ENCODE data around the gene ISL1. TPM values are rescaled to one million over a fixed set of nuclear protein-coding genes. Genes with fewer than 3 reads are reported as not detected.

The ISL1 gene
- total RNA-seq, 1 experiment from 2014 or later = not detected

GRCh38 chr5:51392689-51393199, 9.5 kb downstream of the ISL1 start:
- H3K4me2 ChIP-seq = no peak overlapping the region
- DNase-seq = no peak
- ChIA-PET POLR2A (ENCODE audit: unreplicated experiment) (no interaction called here), CTCF (interaction anchor here (1.1 kb wide), 1 partner anchor 14 kb away, joined by 3 read pairs; no protein-coding TSS in a partner anchor)
- H3K79me2 ChIP-seq (ENCODE audit: low read depth) = no peaks in the 10 kb centered on the region
- H4K20me1 ChIP-seq (ENCODE audit: insufficient read depth) = no peaks in the 10 kb centered on the region
- no peak overlapping the region for H3K4me3 ChIP-seq
- no peaks in the 10 kb centered on the region for H3K9me3 ChIP-seq (ENCODE audit: insufficient read depth, low read depth)
- no peak overlapping the region for H3K27ac ChIP-seq
- no peaks in the 10 kb centered on the region for H3K36me3 ChIP-seq (ENCODE audit: low read depth)
- peaks cover 4% of the 10 kb centered on the region; the same call in 1 of the 2 replicates for H3K4me1 ChIP-seq (replicated peaks; ENCODE audit: insufficient read depth)
- H3K9me2 ChIP-seq (ENCODE audit: insufficient read depth) = no peaks in the 10 kb centered on the region
- no peaks in the 10 kb centered on the region for H3K27me3 ChIP-seq (ENCODE audit: insufficient read depth, low read depth)
- H3F3A ChIP-seq (ENCODE audit: insufficient read depth, low read depth) = no peaks in the 10 kb centered on the region
- H2AFZ ChIP-seq = no peak overlapping the region
- intact Hi-C loops (cut with micrococcal nuclease; ENCODE audit: unreplicated experiment) = loop anchor here (10.0 kb wide), 1 partner anchor 432 kb away; no protein-coding TSS in a partner anchor
- no TSS peak for BruUV-seq (replicated peaks)
- no peak for TF ChIP-seq EZH2 (IDR thresholded peaks at IDR 0.05; ENCODE audit: low read depth)
- TF ChIP-seq, protein P1, sequence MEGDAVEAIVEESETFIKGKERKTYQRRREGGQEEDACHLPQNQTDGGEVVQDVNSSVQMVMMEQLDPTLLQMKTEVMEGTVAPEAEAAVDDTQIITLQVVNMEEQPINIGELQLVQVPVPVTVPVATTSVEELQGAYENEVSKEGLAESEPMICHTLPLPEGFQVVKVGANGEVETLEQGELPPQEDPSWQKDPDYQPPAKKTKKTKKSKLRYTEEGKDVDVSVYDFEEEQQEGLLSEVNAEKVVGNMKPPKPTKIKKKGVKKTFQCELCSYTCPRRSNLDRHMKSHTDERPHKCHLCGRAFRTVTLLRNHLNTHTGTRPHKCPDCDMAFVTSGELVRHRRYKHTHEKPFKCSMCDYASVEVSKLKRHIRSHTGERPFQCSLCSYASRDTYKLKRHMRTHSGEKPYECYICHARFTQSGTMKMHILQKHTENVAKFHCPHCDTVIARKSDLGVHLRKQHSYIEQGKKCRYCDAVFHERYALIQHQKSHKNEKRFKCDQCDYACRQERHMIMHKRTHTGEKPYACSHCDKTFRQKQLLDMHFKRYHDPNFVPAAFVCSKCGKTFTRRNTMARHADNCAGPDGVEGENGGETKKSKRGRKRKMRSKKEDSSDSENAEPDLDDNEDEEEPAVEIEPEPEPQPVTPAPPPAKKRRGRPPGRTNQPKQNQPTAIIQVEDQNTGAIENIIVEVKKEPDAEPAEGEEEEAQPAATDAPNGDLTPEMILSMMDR (conservative IDR thresholded peaks at IDR 0.05) = no peak

DNA sequence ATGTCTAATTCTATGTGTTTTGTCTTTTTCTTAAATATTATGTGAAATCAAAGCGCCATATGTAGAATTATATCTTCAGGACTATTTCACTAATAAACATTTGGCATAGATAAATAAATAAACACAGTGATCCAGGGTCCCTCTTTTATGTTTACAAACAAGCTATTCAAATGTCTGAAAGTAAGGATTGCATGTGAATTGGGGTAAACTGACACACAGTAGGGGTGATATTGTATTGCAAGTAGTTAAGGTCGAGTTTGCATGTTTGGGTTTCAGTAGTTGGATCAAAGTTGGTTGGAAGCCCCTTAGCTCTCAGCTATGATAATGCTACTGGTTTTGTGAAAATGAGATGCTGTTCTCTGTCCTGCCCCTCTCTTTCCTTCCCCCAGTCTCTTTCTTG, 11.4 kb downstream of the ISL1 start:
- POLR2A ChIA-PET (ENCODE audit: unreplicated experiment) = no interaction called here
- no peaks in the 10 kb centered on the region for H3K36me3 ChIP-seq (ENCODE audit: low read depth)
- CTCF ChIA-PET = no interaction called here

GRCh38 chr5:51395245-51395644, 12.0 kb downstream of the ISL1 start:
- no peaks in the 10 kb centered on the region for H3F3A ChIP-seq (ENCODE audit: insufficient read depth, low read depth)
- BruUV-seq (replicated peaks) = no TSS peak
- no peak overlapping the region for H3K4me2 ChIP-seq
- ChIA-PET POLR2A (ENCODE audit: unreplicated experiment) (no interaction called here), CTCF (no interaction called here)
- no peak overlapping the region for H2AFZ ChIP-seq
- intact Hi-C loops (cut with micrococcal nuclease; ENCODE audit: unreplicated experiment) = loop anchor here (10.0 kb wide), 1 partner anchor 430 kb away; no protein-coding TSS in a partner anchor
- H3K9me3 ChIP-seq (ENCODE audit: insufficient read depth, low read depth) = no peaks in the 10 kb centered on the region
- no peaks in the 10 kb centered on the region for H3K27me3 ChIP-seq (ENCODE audit: insufficient read depth, low read depth)
- peaks cover 4% of the 10 kb centered on the region; the same call in 1 of the 2 replicates for H3K4me1 ChIP-seq (replicated peaks; ENCODE audit: insufficient read depth)
- TF ChIP-seq EZH2 (IDR thresholded peaks at IDR 0.05; ENCODE audit: low read depth) = no peak
- TF ChIP-seq, protein P1 (conservative IDR thresholded peaks at IDR 0.05) = no peak
- H3K4me3 ChIP-seq = no peak overlapping the region
- DNase-seq = no peak
- H4K20me1 ChIP-seq (ENCODE audit: insufficient read depth) = no peaks in the 10 kb centered on the region
- no peak overlapping the region for H3K27ac ChIP-seq
- H3K79me2 ChIP-seq (ENCODE audit: low read depth) = no peaks in the 10 kb centered on the region
- H3K36me3 ChIP-seq (ENCODE audit: low read depth) = no peaks in the 10 kb centered on the region
- H3K9me2 ChIP-seq (ENCODE audit: insufficient read depth) = no peaks in the 10 kb centered on the region

More for the DNA sequence above, 11.4 kb downstream of the ISL1 start:
- Histone ChIP-seq H2AFZ (no peak overlapping the region), H3K27me3 (ENCODE audit: insufficient read depth, low read depth) (no peaks in the 10 kb centered on the region), H3K27ac (no peak overlapping the region), H3K4me2 (no peak overlapping the region), H3K9me2 (ENCODE audit: insufficient read depth) (no peaks in the 10 kb centered on the region), H3F3A (ENCODE audit: insufficient read depth, low read depth) (no peaks in the 10 kb centered on the region), H3K4me3 (no peak overlapping the region), H3K79me2 (ENCODE audit: low read depth) (no peaks in the 10 kb centered on the region), H3K4me1 (replicated peaks; ENCODE audit: insufficient read depth) (peaks cover 4% of the 10 kb centered on the region; the same call in 1 of the 2 replicates), H4K20me1 (ENCODE audit: insufficient read depth) (no peaks in the 10 kb centered on the region), H3K9me3 (ENCODE audit: insufficient read depth, low read depth) (no peaks in the 10 kb centered on the region)
- DNase-seq = no peak
- no TSS peak for BruUV-seq (replicated peaks)
- intact Hi-C loops (cut with micrococcal nuclease; ENCODE audit: unreplicated experiment) = loop anchor here (10.0 kb wide), 1 partner anchor 430 kb away; no protein-coding TSS in a partner anchor
- TF ChIP-seq, protein P1 (conservative IDR thresholded peaks at IDR 0.05) = no peak
- no peak for TF ChIP-seq EZH2 (IDR thresholded peaks at IDR 0.05; ENCODE audit: low read depth)
